ENCODE data around the gene CLEC4M.

DNA sequence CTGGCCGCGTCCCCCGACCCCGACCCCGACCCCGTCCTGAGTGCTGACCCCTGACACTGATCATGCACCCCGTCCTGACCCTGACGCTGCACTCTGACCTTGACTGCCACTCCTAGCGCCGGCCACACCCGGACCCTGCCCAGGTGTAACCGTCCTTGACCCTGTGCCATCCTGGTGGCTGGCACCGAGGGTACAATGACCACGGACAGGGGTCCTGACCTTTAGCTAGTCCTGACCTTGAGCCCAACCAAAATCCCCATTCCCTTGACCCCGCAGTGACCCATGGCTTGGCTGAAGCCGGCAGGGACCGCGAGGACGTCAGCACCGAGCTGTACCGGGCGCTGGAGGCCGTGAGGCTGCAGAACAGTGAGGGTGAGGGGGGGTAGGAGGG, 25.9 kb downstream of the CLEC4M start:
- no peak for TF ChIP-seq POLR2A (IDR thresholded peaks at IDR 0.05; ENCODE audit: low read length)
- no peak for TF ChIP-seq GATA1 (IDR thresholded peaks at IDR 0.05; ENCODE audit: low read depth, low read length)

All from erythroblast (primary cell).